Tibial nerve (tissue), 4 donors: ENCODE results near the gene GREM2.

ENCODE experiments used
- CTCF ChIP-seq, 5 experiments: fragments of 200-600 bp in 3 of 5; fragments of 450-650 bp in 2 of 5; sonication (generic) in 3 of 5; IDR thresholded peaks; one replicate each; pipeline ENCODE4 v1.5.1; 2016 to 2019; ENCODE audit warnings: antibody characterized with exemption in 5 of 5, mild to moderate bottlenecking in 3 of 5, moderate library complexity in 2 of 5
- EP300 ChIP-seq, 2 donors: sonication (generic); formaldehyde crosslinking; IDR thresholded peaks; one replicate each; pipeline ENCODE4 v1.6.1; 2017; ENCODE audit warnings: antibody characterized with exemption in 2 of 2, mild to moderate bottlenecking in 1 of 2

GRCh38 chr1:240579511-240579910 is 32.4 kb downstream of the GREM2 start:
- no peak for TF ChIP-seq CTCF (IDR thresholded peaks at IDR 0.05)
- no peak for TF ChIP-seq EP300 (IDR thresholded peaks at IDR 0.05)
